ENCODE results near the gene C5orf15. TPM values are rescaled to one million over a fixed set of nuclear protein-coding genes. Genes with fewer than 3 reads are reported as not detected.

C5orf15 gene
- total RNA-seq, 1 experiment from 2014 or later: 28.8 TPM

GRCh38 chr5:134000091-134000511 lies 31.7 kb upstream of the C5orf15 start:
- Histone ChIP-seq H3K4me3 (replicated peaks in 1 of 2; ENCODE audit: low read depth in 1 of 2, low read length in 2 of 2) (no peak overlapping the region), H3K4me2 (ENCODE audit: low read length) (no peak overlapping the region), H3K9me3 (ENCODE audit: control insufficient read depth in 1 of 2, insufficient read depth in 1 of 2, low read depth in 1 of 2, low read length in 2 of 2) (no peaks in the 10 kb centered on the region), H3K79me2 (ENCODE audit: insufficient read depth, low read length) (peaks cover 96% of the 10 kb centered on the region), H2AFZ (ENCODE audit: low read depth, low read length, poor library complexity, severe bottlenecking) (no peak overlapping the region), H3K27ac (ENCODE audit: low read depth, low read length) (no peak overlapping the region), H3K9ac (ENCODE audit: low read length) (no peak overlapping the region), H3K27me3 (ENCODE audit: insufficient read depth, low read length) (no peaks in the 10 kb centered on the region), H3K36me3 (ENCODE audit: control insufficient read depth in 1 of 2, insufficient read depth in 2 of 2, low read length in 2 of 2) (peaks cover 16 to 23% of the 10 kb centered on the region in 2 experiments; a peak in 3 of 4 replicates), H3K9me2 (ENCODE audit: insufficient read depth) (no peaks in the 10 kb centered on the region), H4K20me1 (ENCODE audit: insufficient read depth) (peaks cover 56% of the 10 kb centered on the region; the same call in 1 of the 2 replicates), H3K4me1 (ENCODE audit: control insufficient read depth in 1 of 2, insufficient read depth in 2 of 2, low read length in 2 of 2) (peaks cover 13 to 49% of the 10 kb centered on the region in 2 experiments)
- intact Hi-C loops (cut with micrococcal nuclease): no loop called here
- ChIA-PET RAD21 (ENCODE audit: low non-redundant PET in 1 of 2, low total read pairs in 2 of 2, uncharacterized antibody in 2 of 2, unreplicated experiment in 2 of 2) (no interaction called here), POLR2A (no interaction called here), CTCF (no interaction called here)
- DNase-seq (ENCODE audit: low read depth, low spot score) (no peak), ATAC-seq (no peak)
- TF ChIP-seq CEBPB (IDR thresholded peaks at IDR 0.05; ENCODE audit: low read depth) (no peak), POLR2AphosphoS5 (IDR thresholded peaks at IDR 0.05; ENCODE audit: low read depth, low read length) (0 out of 2 replicates have a peak, but pooled peaks have one; percentile 2), TCF7L2 (IDR thresholded peaks at IDR 0.05; ENCODE audit: borderline replicate concordance, extremely low read depth, insufficient read depth, insufficient read length) (no peak), FOSL1 (IDR thresholded peaks at IDR 0.05; ENCODE audit: low read depth) (no peak), ZNF274 (IDR thresholded peaks at IDR 0.05; ENCODE audit: low read depth, low read length) (no peak)
- BruUV-seq (replicated peaks): no TSS peak

GRCh38 chr5:133998807-133999206 lies 30.4 kb upstream of the C5orf15 start:
- no peaks in the 10 kb centered on the region for H3K27me3 ChIP-seq (ENCODE audit: insufficient read depth, low read length)
- no peak overlapping the region for H3K4me3 ChIP-seq (replicated peaks in 1 of 2; ENCODE audit: low read depth in 1 of 2, low read length in 2 of 2)
- BruUV-seq (replicated peaks): no TSS peak
- DNase-seq (ENCODE audit: low read depth, low spot score): no peak
- ChIA-PET CTCF (no interaction called here), RAD21 (ENCODE audit: low non-redundant PET in 1 of 2, low total read pairs in 2 of 2, uncharacterized antibody in 2 of 2, unreplicated experiment in 2 of 2) (no interaction called here), POLR2A (no interaction called here)
- no peak overlapping the region for H3K9ac ChIP-seq (ENCODE audit: low read length)
- no peaks in the 10 kb centered on the region for H3K9me2 ChIP-seq (ENCODE audit: insufficient read depth)
- peaks cover 13 to 49% of the 10 kb centered on the region in 2 experiments for H3K4me1 ChIP-seq (ENCODE audit: control insufficient read depth in 1 of 2, insufficient read depth in 2 of 2, low read length in 2 of 2)
- no peak for TF ChIP-seq ZNF274 (IDR thresholded peaks at IDR 0.05; ENCODE audit: low read depth, low read length)
- no peak for TF ChIP-seq YY1 (IDR thresholded peaks at IDR 0.05; ENCODE audit: extremely low read depth, insufficient replicate concordance, low read depth, low read length)
- no peak for TF ChIP-seq JUND (IDR thresholded peaks at IDR 0.05)
- TF ChIP-seq POLR2AphosphoS5 (IDR thresholded peaks at IDR 0.05; ENCODE audit: low read depth, low read length): no peak
- TF ChIP-seq MAX (IDR thresholded peaks at IDR 0.05): no peak
- no peak for TF ChIP-seq SP1 (IDR thresholded peaks at IDR 0.05; ENCODE audit: low read depth)
- no peak for TF ChIP-seq TCF7L2 (IDR thresholded peaks at IDR 0.05; ENCODE audit: borderline replicate concordance, extremely low read depth, insufficient read depth, insufficient read length)
- no peak for TF ChIP-seq CTCF (IDR thresholded peaks at IDR 0.05 in 2 of 3, conservative IDR thresholded peaks at IDR 0.05 in 1 of 3; ENCODE audit: borderline replicate concordance in 1 of 3, insufficient read depth in 1 of 3, low read depth in 2 of 3, low read length in 2 of 3)
- no peak for TF ChIP-seq CBX3 (IDR thresholded peaks at IDR 0.05; ENCODE audit: low read depth)
- no peak for TF ChIP-seq RAD21 (IDR thresholded peaks at IDR 0.05; ENCODE audit: low read depth)
- no peak for TF ChIP-seq ATF3 (IDR thresholded peaks at IDR 0.05)
- no peak for TF ChIP-seq EGR1 (IDR thresholded peaks at IDR 0.05; ENCODE audit: low read depth)
- no peak for TF ChIP-seq ELF1 (IDR thresholded peaks at IDR 0.05; ENCODE audit: borderline replicate concordance, low read depth)
- TF ChIP-seq POLR2A (IDR thresholded peaks at IDR 0.05; ENCODE audit: borderline replicate concordance, extremely low read depth, insufficient read depth, insufficient read length): no peak
- TF ChIP-seq FOSL1 (IDR thresholded peaks at IDR 0.05; ENCODE audit: low read depth): no peak
- no peak for TF ChIP-seq EZH2 (IDR thresholded peaks at IDR 0.05)
- TF ChIP-seq SRF (IDR thresholded peaks at IDR 0.05; ENCODE audit: low read depth): no peak
- TF ChIP-seq SIN3A (IDR thresholded peaks at IDR 0.05; ENCODE audit: low read depth): no peak
- TF ChIP-seq EZH2phosphoT487 (IDR thresholded peaks at IDR 0.05; ENCODE audit: borderline replicate concordance): no peak
- intact Hi-C loops (cut with micrococcal nuclease): no loop called here
- peaks cover 16 to 23% of the 10 kb centered on the region in 2 experiments; a peak in 3 of 4 replicates for H3K36me3 ChIP-seq (ENCODE audit: control insufficient read depth in 1 of 2, insufficient read depth in 2 of 2, low read length in 2 of 2)
- peaks cover 65% of the 10 kb centered on the region; the same call in 1 of the 2 replicates for H4K20me1 ChIP-seq (ENCODE audit: insufficient read depth)
- H3K79me2 ChIP-seq (ENCODE audit: insufficient read depth, low read length): peaks cover 100% of the 10 kb centered on the region
- H3K27ac ChIP-seq (ENCODE audit: low read depth, low read length): no peak overlapping the region
- no peak overlapping the region for H3K4me2 ChIP-seq (ENCODE audit: low read length)
- H3K9me3 ChIP-seq (ENCODE audit: control insufficient read depth in 1 of 2, insufficient read depth in 1 of 2, low read depth in 1 of 2, low read length in 2 of 2): no peaks in the 10 kb centered on the region
- no peak for ATAC-seq
- H2AFZ ChIP-seq (ENCODE audit: low read depth, low read length, poor library complexity, severe bottlenecking): no peak overlapping the region

Measured in HCT116 (cell line).